Naive thymus-derived CD8-positive, alpha-beta T cell (primary cell): Measurements from ENCODE around the gene NELL1. TPM values are rescaled to one million over a fixed set of nuclear protein-coding genes. Genes with fewer than 3 reads are reported as not detected.

Experiments
- ATAC-seq, 2 donors: fragments of 150-1000 bp; cut with Tn5 transposase in 1 of 2; sonication (Bioruptor Pico), chemical (Tn5 transposase) in 1 of 2; 1 replicate in 1 of 2; 2 replicates in 1 of 2; pipeline ENCODE4 v1.10.0; 2021; ENCODE audit warnings: mild to moderate bottlenecking in 2 of 2, moderate library complexity in 2 of 2
- POLR2A ChIA-PET: fragments of 350-600 bp; sonication (Branson Sonifier 250); formaldehyde crosslinking; loops from one replicate; lab custom pipeline; 2021; ENCODE audit warnings: antibody characterized with exemption; lab: Charles Lee
- DNase-seq, 10 donors: peaks; one replicate each; pipeline versions ENCODE4 v3.0.0 to v3.0.0-alpha.2; 2020 to 2022
- H3K27ac Mint-ChIP-seq, 10 donors: one replicate each; pipeline ENCODE4 v1.8.0; 2020 to 2022; ENCODE audit warnings: mild to moderate bottlenecking in 10 of 10, mixed read lengths in 10 of 10, moderate library complexity in 4 of 10, inconsistent platforms in 1 of 10
- H3K27me3 Mint-ChIP-seq, 5 donors: one replicate each; pipeline ENCODE4 v1.8.0; 2021 to 2022; ENCODE audit warnings: mixed read lengths in 5 of 5
- H3K36me3 Mint-ChIP-seq, 3 donors: one replicate each; pipeline ENCODE4 v1.8.0; 2020 to 2022; ENCODE audit warnings: mixed read lengths in 3 of 3, mild to moderate bottlenecking in 2 of 3, inconsistent platforms in 1 of 3
- H3K4me1 Mint-ChIP-seq, 4 donors: one replicate each; pipeline ENCODE4 v1.8.0; 2021 to 2022; ENCODE audit warnings: mixed read lengths in 4 of 4
- H3K4me3 Mint-ChIP-seq, 10 donors: one replicate each; pipeline ENCODE4 v1.8.0; 2020 to 2022; ENCODE audit warnings: mild to moderate bottlenecking in 10 of 10, mixed read lengths in 10 of 10, moderate library complexity in 6 of 10, inconsistent platforms in 1 of 10
- H3K9me3 Mint-ChIP-seq, 9 donors: one replicate each; pipeline ENCODE4 v1.8.0; 2020 to 2022; ENCODE audit warnings: mixed read lengths in 9 of 9, mild to moderate bottlenecking in 3 of 9, inconsistent platforms in 1 of 9, moderate library complexity in 1 of 9
- polyA plus RNA-seq, 3 donors: library from polyadenylated mRNA; unstranded; fragments of 300-500 nt; fragmentation: Illumina TruSeq; gene quantifications; one replicate each; pipeline ENCODE4 v1.2.3, GENCODE V29; 2021
- total RNA-seq, 8 experiments: library from RNA in 2 of 8; stranded (reverse) in 2 of 8; gene quantifications; one replicate each; pipeline ENCODE4 v1.2.3 and lab custom pipeline; 2021 to 2026

The NELL1 gene
- total and polyA plus RNA-seq, 5 experiments from 2014 or later: not detected

DNA sequence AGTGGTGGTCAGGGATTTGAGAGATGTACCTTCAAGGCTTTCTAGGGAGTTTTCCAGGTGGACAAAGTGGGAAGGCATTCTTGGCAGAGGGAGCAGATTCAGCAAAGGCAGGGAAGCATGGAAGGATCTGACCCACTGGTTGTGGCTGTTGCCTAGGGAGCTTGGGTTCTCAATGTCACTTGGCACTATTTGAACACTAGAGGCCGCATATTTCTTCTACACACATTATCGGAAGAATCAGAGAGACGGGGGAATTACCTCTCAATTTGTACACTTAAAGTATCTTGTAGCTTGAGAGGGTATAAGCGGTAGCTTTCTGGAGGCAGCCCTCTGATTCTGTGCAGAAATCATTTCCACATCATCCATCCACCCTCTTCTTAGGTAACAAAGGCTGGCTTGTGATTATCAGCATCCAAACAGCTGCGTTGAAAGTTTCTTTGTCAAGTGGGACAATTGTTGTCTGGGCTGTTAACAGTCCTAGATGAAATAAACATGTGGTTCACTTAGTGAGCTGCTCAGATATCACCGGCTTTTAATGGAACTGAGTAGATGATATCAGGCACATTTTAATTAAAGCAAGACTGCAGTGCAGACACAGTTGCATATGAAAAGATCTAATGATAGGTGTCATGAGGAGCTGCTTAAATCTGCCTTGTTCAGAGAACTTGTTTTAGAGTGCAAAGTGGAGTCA lies 2.6 kb downstream of the NELL1 start:
- peaks cover 37 to 91% (median 64%) of the 10 kb centered on the region in 5 donors for H3K27me3 Mint-ChIP-seq

DNA sequence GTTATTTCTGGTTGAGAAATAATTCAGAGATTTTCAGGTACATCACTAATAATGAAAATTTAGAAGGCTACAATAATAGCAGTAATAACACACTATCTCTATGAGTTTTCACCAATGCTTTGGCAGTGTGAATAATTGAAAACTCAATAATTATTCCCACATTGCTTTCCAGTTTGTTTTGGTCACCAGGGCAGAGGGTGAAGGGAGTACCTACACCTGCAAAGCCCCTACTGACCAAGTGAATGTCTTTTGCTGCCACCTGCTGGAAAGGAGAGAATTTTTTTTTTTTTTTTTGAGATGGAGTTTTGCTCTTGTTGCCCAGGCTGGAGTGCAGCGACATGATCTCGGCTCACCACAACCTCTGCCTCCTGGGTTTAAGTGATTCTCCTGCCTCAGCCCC lies 3.2 kb downstream of the NELL1 start:
- POLR2A ChIA-PET: no interaction called here
- DNase-seq: no peak
- Mint-ChIP-seq H3K4me1 (peaks cover 7 to 19% (median 18%) of the 10 kb centered on the region in 4 donors), H3K4me3 (no peak overlapping the region), H3K27me3 (peaks cover 33 to 88% (median 59%) of the 10 kb centered on the region in 5 donors), H3K27ac (no peak overlapping the region), H3K9me3 (peaks cover 0 to 2% (median 0%) of the 10 kb centered on the region in 9 donors), H3K36me3 (peaks cover 0 to 5% (median 0%) of the 10 kb centered on the region in 3 donors)
- ATAC-seq: no peak

More for the DNA sequence above, 2.6 kb downstream of the NELL1 start:
- POLR2A ChIA-PET: no interaction called here
- DNase-seq (no peak), ATAC-seq (no peak)
- no peak overlapping the region for H3K27ac Mint-ChIP-seq
- H3K4me1 Mint-ChIP-seq: peaks cover 7 to 19% (median 18%) of the 10 kb centered on the region in 4 donors
- peaks cover 0 to 5% (median 0%) of the 10 kb centered on the region in 3 donors for H3K36me3 Mint-ChIP-seq
- H3K4me3 Mint-ChIP-seq: no peak overlapping the region
- H3K9me3 Mint-ChIP-seq: peaks cover 0 to 3% (median 0%) of the 10 kb centered on the region in 9 donors

DNA sequence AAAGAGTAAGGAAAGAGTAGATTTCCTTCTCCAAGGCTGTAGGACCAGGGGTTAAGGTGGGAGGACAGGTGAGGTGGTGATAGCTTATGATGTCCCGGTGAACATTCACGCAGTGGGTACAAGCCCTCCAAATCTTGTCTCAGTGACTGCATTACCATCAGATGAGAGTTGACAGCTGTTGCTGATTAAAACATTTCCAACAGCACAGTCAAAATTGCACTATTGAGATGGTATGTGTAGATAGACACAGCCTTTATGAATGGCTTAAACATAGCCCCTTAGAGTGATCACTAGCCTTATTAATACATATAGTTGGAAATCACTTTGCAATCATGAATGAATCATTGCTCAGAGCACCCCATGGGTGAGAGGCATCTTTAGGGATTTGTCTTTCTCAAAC lies 7.3 kb downstream of the NELL1 start:
- Mint-ChIP-seq H3K36me3 (no peaks in the 10 kb centered on the region), H3K27me3 (peaks cover 22 to 57% (median 31%) of the 10 kb centered on the region in 5 donors), H3K27ac (no peak overlapping the region), H3K4me1 (no peaks in the 10 kb centered on the region), H3K4me3 (no peak overlapping the region), H3K9me3 (peaks cover 0 to 8% (median 2%) of the 10 kb centered on the region in 9 donors)
- DNase-seq (no peak), ATAC-seq (no peak)
- POLR2A ChIA-PET: no interaction called here

DNA sequence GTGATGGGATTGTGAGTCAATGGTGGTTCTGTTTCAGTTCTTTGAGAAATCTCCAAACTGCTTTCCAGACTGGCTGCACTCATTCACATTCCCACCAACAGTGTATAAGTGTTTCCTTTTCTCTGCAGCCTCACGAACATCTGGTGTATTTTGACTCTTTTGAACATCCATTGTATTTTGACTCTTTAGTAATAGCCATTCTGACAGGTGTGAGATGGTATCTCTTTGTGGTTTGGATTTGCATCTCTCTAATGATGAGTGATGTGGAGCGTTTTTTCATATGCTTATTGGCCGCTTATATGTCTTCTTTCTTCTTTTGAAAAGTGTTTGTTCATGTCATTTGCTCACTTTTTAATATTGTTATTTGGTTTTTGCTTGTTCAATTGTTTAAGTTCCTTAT lies 19.4 kb downstream of the NELL1 start:
- Mint-ChIP-seq H3K36me3 (peaks cover 0 to 3% (median 0%) of the 10 kb centered on the region in 3 donors), H3K27me3 (peaks cover 0 to 15% (median 3%) of the 10 kb centered on the region in 5 donors), H3K4me3 (no peak overlapping the region), H3K9me3 (peaks cover 0 to 6% (median under 1%) of the 10 kb centered on the region in 9 donors), H3K27ac (no peak overlapping the region), H3K4me1 (no peaks in the 10 kb centered on the region)
- ATAC-seq (no peak), DNase-seq (no peak)
- POLR2A ChIA-PET: no interaction called here

DNA sequence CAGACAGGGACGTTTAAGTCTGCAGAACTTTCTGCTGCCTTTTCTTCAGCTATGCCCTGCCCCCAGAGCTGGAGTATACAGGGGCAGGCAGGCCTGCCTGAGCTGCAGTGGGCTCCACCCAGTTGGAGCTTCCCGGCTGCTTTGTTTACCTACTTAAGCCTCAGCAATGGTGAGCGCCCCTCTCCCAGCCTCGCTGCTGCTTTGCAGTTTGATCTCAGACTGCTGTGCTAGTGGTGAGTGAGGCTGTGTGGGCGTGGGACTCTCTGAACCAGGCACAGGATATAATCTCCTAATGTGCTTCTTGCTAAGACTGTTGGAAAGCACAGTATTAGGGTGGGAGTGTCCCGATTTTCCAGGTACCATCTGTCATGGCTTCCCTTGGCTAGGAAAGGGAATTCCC lies 38.5 kb downstream of the NELL1 start:
- H3K4me3 Mint-ChIP-seq: no peak overlapping the region
- H3K36me3 Mint-ChIP-seq: no peaks in the 10 kb centered on the region
- H3K27ac Mint-ChIP-seq: no peak overlapping the region
- POLR2A ChIA-PET: no interaction called here
- ATAC-seq: no peak
- peaks cover 0 to 9% (median 0%) of the 10 kb centered on the region in 5 donors for H3K27me3 Mint-ChIP-seq
- no peak for DNase-seq
- H3K4me1 Mint-ChIP-seq: no peaks in the 10 kb centered on the region
- H3K9me3 Mint-ChIP-seq: peaks cover 0 to 50% (median 12%) of the 10 kb centered on the region in 9 donors

DNA sequence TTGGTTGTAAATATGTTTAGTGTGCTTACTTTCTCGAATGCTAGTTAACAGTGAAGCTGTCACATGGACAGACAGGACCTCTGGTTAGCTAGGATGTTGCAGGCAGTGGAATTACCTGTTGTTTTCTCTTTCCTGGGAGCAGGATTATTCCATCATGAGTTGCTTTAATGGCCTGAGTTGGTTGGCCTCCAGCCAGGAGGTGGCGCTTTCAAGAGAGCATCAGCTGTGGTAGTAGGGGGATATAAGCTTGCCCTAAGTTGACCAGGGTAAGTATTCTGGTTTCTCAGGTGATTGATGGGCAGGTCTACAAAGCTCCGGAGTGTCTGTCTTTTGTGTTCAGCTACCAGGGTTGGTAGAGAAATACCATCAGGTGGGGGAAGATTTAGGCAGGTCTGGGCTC lies 43.5 kb downstream of the NELL1 start:
- H3K27ac Mint-ChIP-seq: no peak overlapping the region
- no peaks in the 10 kb centered on the region for H3K36me3 Mint-ChIP-seq
- DNase-seq: no peak
- H3K27me3 Mint-ChIP-seq: peaks cover 0 to 3% (median 0%) of the 10 kb centered on the region in 5 donors
- H3K4me1 Mint-ChIP-seq: no peaks in the 10 kb centered on the region
- H3K4me3 Mint-ChIP-seq: no peak overlapping the region
- ATAC-seq: no peak
- peaks cover 0 to 39% (median 8%) of the 10 kb centered on the region in 9 donors for H3K9me3 Mint-ChIP-seq
- POLR2A ChIA-PET: no interaction called here

DNA sequence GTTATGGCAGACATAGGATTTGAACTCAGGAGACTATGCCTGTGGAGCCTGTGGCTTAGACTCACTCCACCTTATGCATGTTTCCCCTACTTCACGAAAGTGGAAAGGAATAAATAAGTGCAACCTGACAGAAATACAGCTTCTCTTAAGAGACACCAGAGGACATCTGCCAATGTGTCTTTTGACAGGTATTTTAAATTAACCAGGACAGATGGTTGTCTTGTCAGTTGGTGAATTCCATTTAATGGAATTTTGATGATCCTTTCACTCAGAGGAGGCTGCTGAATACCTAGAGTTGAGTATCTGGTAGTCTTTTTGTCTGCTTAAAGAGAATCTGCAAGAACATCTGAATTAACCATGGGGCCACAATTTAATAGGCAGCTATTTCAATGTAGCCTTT lies 46.1 kb downstream of the NELL1 start:
- no peak for DNase-seq
- Mint-ChIP-seq H3K36me3 (no peaks in the 10 kb centered on the region), H3K4me3 (no peak overlapping the region), H3K9me3 (peaks cover 0 to 24% (median 4%) of the 10 kb centered on the region in 9 donors), H3K4me1 (no peaks in the 10 kb centered on the region), H3K27me3 (peaks cover 0 to 4% (median 1%) of the 10 kb centered on the region in 5 donors), H3K27ac (no peak overlapping the region)
- no peak for ATAC-seq
- POLR2A ChIA-PET: no interaction called here

DNA sequence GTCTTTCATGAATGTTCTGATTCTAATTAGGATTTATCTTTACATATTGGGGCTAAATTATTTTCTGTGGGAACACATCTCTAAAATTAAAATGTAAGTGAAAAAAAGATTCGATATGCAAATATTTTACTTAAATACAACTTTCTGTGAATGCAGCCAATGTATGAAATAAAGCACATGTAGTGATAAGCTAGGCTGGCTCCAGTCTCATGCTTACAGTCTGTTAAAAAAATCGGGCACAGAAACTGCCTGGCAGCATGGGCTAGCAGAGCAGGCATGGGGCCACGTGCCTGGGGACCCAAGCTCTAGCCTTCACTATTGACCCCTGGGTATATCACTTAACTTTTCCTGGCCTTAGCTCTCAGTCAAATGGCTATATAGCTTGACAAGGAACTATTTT lies 46.5 kb downstream of the NELL1 start:
- peaks cover 0 to 22% (median 4%) of the 10 kb centered on the region in 9 donors for H3K9me3 Mint-ChIP-seq
- H3K27me3 Mint-ChIP-seq: peaks cover 0 to 8% (median 1%) of the 10 kb centered on the region in 5 donors
- H3K27ac Mint-ChIP-seq: no peak overlapping the region
- H3K4me3 Mint-ChIP-seq: no peak overlapping the region
- DNase-seq (no peak), ATAC-seq (no peak)
- no peaks in the 10 kb centered on the region for H3K4me1 Mint-ChIP-seq
- POLR2A ChIA-PET: no interaction called here
- H3K36me3 Mint-ChIP-seq: no peaks in the 10 kb centered on the region

DNA sequence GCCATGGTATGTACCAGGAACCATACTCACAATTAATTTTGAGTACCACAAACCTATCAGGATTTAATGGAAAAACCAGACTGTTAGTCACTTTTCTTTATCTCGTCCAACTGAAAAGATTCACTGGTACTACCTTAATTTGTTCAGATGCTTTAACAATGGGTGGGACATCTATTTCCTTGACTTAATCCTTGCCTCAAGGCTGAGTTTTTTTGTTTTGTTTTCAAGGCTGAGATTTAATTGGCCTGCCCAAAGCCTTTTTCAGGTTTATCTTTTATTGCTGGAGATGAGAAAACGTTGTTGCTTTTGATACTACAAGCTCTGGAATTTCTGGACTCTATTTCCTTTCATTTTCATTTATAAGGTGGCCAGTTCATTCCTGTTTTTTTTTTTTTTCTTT lies 50.4 kb downstream of the NELL1 start:
- ATAC-seq (no peak), DNase-seq (no peak)
- no peak overlapping the region for H3K4me3 Mint-ChIP-seq
- H3K27ac Mint-ChIP-seq: no peak overlapping the region
- H3K9me3 Mint-ChIP-seq: peaks cover 0 to 18% (median 2%) of the 10 kb centered on the region in 9 donors
- POLR2A ChIA-PET: no interaction called here
- no peaks in the 10 kb centered on the region for H3K36me3 Mint-ChIP-seq
- no peaks in the 10 kb centered on the region for H3K4me1 Mint-ChIP-seq
- H3K27me3 Mint-ChIP-seq: peaks cover 0 to 5% (median 1%) of the 10 kb centered on the region in 5 donors

DNA sequence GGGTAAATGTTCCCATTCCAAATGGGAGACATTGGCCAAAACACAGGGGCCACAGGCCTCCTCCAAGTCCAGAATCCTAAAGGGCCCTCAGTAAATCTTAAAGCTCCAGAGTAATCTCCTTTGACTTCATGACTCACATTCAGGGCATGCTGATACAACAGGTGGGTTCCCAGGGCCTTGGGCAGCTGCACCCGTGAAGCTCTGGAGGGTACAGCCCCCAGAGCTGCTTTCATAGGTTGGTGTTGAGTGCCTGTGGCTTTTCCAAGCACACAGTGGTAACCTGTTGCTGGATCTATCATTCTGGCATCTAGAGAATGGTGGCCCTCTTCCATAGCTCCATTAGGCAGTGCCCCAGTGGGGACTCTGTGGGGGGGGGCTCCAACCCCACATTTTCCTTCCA lies 54.0 kb downstream of the NELL1 start:
- no peak overlapping the region for H3K27ac Mint-ChIP-seq
- H3K4me3 Mint-ChIP-seq: no peak overlapping the region
- ATAC-seq (no peak), DNase-seq (no peak)
- POLR2A ChIA-PET: no interaction called here
- H3K4me1 Mint-ChIP-seq: no peaks in the 10 kb centered on the region
- peaks cover 0 to 6% (median 0%) of the 10 kb centered on the region in 3 donors for H3K36me3 Mint-ChIP-seq
- peaks cover 0 to 35% (median 12%) of the 10 kb centered on the region in 9 donors for H3K9me3 Mint-ChIP-seq
- H3K27me3 Mint-ChIP-seq: peaks cover 0 to 9% (median 0%) of the 10 kb centered on the region in 5 donors

DNA sequence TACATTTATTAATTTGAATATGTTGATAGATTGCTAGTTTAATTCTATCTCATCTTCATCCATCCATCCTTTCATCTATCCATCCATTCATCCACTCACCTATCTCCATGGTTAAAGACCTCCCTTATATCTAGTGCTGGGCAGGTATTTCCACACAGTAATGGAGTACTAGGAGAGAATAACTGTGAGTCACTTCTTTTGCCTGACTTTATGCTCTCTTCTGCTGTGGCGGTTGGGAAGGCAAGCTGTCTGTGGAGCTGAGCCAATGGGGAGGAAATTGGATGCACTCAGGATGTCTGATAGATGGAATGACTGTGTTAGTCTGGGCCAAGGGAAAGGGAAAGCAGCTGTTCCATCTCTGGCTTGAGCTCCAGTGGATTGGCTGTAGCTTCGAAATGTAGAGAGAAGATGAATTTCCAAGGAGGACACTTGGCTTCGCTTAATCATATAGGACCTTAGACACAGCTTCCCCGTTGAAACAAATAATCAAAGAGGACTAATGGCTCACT lies 60.3 kb downstream of the NELL1 start:
- ATAC-seq: no peak
- POLR2A ChIA-PET: no interaction called here
- H3K9me3 Mint-ChIP-seq: peaks cover 4 to 26% (median 9%) of the 10 kb centered on the region in 9 donors
- DNase-seq: no peak
- H3K27ac Mint-ChIP-seq: no peak overlapping the region
- peaks cover 0 to 9% (median 0%) of the 10 kb centered on the region in 5 donors for H3K27me3 Mint-ChIP-seq
- peaks cover 0 to 6% (median 0%) of the 10 kb centered on the region in 3 donors for H3K36me3 Mint-ChIP-seq
- no peak overlapping the region for H3K4me3 Mint-ChIP-seq
- H3K4me1 Mint-ChIP-seq: no peaks in the 10 kb centered on the region

DNA sequence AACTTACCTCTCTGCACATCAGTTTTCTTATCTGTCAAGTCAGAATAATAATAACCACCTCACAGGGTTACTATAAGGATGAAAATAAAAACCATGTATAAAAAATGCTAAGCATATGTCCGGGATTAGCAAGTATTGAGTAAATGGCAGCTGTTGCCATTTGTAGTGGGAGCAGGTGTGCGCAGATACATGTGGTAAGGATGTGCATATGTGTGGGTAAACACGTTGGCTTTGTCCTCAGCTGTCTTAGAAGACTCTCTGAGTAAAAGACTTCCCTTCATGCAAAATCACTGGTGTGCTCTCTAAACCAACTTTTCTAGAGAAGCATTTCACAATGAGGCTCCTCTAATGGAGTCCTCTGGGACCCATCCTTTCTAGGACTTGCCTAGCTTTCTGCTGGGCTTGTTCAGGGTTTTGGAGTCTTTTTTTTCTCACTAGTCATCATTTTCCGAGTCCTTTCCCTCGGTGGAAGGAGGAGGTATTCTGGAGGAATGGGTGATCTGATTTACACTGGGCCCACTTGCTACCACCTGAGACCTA lies 62.4 kb downstream of the NELL1 start:
- Mint-ChIP-seq H3K9me3 (peaks cover 0 to 14% (median 8%) of the 10 kb centered on the region in 9 donors), H3K4me3 (no peak overlapping the region), H3K4me1 (no peaks in the 10 kb centered on the region), H3K27ac (no peak overlapping the region), H3K27me3 (peaks cover 0 to 9% (median 0%) of the 10 kb centered on the region in 5 donors), H3K36me3 (no peaks in the 10 kb centered on the region)
- DNase-seq: no peak
- POLR2A ChIA-PET: no interaction called here
- no peak for ATAC-seq

DNA sequence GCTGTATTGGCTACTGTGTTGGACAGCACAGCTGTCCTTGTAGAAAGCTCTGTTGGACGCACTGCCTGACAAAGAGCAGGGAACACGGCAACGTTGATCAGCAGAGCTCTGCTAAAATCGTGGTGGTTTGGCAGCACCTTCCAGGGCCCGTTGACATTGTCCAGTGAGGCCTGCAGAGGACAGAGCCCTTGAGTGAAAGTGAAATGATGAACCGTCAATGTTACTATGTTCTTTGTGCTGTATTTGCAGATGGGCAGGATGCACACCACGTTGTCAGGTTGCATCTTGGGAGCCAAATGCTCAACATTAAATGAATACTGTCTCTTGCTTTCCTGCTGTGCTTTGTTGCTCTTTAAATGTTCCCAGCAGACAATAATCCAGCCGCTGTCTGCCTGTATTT lies 69.7 kb downstream of the NELL1 start:
- H3K36me3 Mint-ChIP-seq: no peaks in the 10 kb centered on the region
- H3K4me3 Mint-ChIP-seq: no peak overlapping the region
- H3K27ac Mint-ChIP-seq: no peak overlapping the region
- no peaks in the 10 kb centered on the region for H3K4me1 Mint-ChIP-seq
- H3K27me3 Mint-ChIP-seq: peaks cover 0 to 13% (median 2%) of the 10 kb centered on the region in 5 donors
- ATAC-seq (no peak), DNase-seq (no peak)
- peaks cover 0 to 8% (median 0%) of the 10 kb centered on the region in 9 donors for H3K9me3 Mint-ChIP-seq
- POLR2A ChIA-PET: no interaction called here
